ENCODE data around the gene TMEM54.

Gene TMEM54

GRCh38 chr1:32864375-32865019 lies 36.7 kb downstream of the TMEM54 start:
- no peak for DNase-seq (ENCODE audit: low read depth)

GRCh38 chr1:32863881-32864245 lies 37.3 kb downstream of the TMEM54 start:
- no peak for DNase-seq (ENCODE audit: low read depth)

- DNase-seq (ENCODE audit: low read depth): no peak
Observed at GRCh38 chr1:32863218-32863880, 37.8 kb downstream of the TMEM54 start.

- DNase-seq (ENCODE audit: low read depth): no peak
Observed at GRCh38 chr1:32861904-32862695, 39.1 kb downstream of the TMEM54 start.

GRCh38 chr1:32860566-32860965 lies 40.6 kb downstream of the TMEM54 start:
- no peak for DNase-seq (ENCODE audit: low read depth)

- no peak for DNase-seq (ENCODE audit: low read depth)
Observed at GRCh38 chr1:32859915-32860314, 41.3 kb downstream of the TMEM54 start.

- no peak for DNase-seq (ENCODE audit: low read depth)
Observed at GRCh38 chr1:32858791-32859190, 42.4 kb downstream of the TMEM54 start.

- DNase-seq (ENCODE audit: low read depth): no peak
Observed at GRCh38 chr1:32858136-32858535, 43.1 kb downstream of the TMEM54 start.

- DNase-seq (ENCODE audit: low read depth): no peak
Observed at GRCh38 chr1:32855861-32856617, 45.1 kb downstream of the TMEM54 start.

GRCh38 chr1:32848354-32849063 lies 52.7 kb downstream of the TMEM54 start:
- no peak for DNase-seq (ENCODE audit: low read depth)

Measured in stimulated activated CD8-positive, alpha-beta memory T cell treated with anti-CD3 and anti-CD28 coated beads, Interleukin-15, amount 100 ng/mL, for 24 hours (primary cell).